Epidermal melanocyte (primary cell): ENCODE measurements around the gene WDR44.
"Not testable (repeated sequence)": the region's sequence is repeated elsewhere in the genome, so short reads cannot be mapped to it uniquely, and the experiment has no call there.

ENCODE experiments used
- DNase-seq: peaks from one replicate; pipeline ENCODE4 v3.0.0; 2011; ENCODE audit warnings: low spot score; ENCODE audit not compliant: insufficient read length

Gene WDR44

GRCh38 chrX:118482384-118482783 lies 136.5 kb downstream of the WDR44 start:
- DNase-seq: not testable (repeated sequence)

- DNase-seq: no peak
Observed at GRCh38 chrX:118484216-118484903, 138.5 kb downstream of the WDR44 start.

- not testable (repeated sequence) for DNase-seq
Observed at GRCh38 chrX:118486693-118487092, 140.8 kb downstream of the WDR44 start.

GRCh38 chrX:118493016-118493415 lies 147.1 kb downstream of the WDR44 start:
- DNase-seq: no peak

DNA sequence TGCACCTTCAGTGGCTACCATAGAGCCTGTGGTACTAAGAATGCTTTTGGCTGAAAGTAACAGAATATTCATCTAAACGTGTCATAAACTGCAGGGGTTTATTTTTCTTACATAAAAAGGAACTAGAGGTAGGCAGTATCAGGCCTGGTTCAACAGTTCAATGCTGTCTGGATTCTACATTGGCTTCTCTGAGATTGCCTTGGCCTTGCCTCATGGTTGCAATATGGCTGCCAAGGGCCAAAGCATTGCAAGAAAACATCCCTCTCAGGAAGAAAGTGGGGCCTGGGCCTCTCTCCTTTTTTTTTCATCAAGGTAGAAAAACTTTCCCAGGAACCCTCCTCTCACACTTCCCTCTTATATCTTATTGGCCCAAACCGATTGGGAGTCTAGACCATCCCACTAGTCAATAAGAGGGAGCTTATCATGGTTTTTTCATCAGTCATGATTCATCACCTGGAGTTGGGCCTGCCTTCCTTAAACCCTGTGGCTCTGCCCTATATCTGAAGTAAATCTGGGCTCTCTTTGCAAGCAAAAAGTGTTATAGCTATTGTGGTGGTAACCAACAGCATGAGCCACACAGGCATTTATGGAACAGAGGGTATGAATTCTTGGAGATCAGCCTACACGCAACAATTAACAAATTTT lies 147.9 kb downstream of the WDR44 start:
- DNase-seq: no peak

- DNase-seq: peak; percentile 18
Observed at GRCh38 chrX:118495061-118495921, 149.4 kb downstream of the WDR44 start, which contains the start of gene DOCK11. TSS of gene DOCK11 (plus strand) at chrX:118495815. CDS start at chrX:118495972, 157 bp downstream.

- no peak for DNase-seq
Observed at GRCh38 chrX:118495958-118496762, 150.3 kb downstream of the WDR44 start.

- DNase-seq: no peak
Observed at GRCh38 chrX:118496763-118497079, 150.8 kb downstream of the WDR44 start.

GRCh38 chrX:118497180-118497818 lies 151.4 kb downstream of the WDR44 start:
- DNase-seq: no peak

- no peak for DNase-seq
Observed at GRCh38 chrX:118498351-118498750, 152.4 kb downstream of the WDR44 start.

DNA sequence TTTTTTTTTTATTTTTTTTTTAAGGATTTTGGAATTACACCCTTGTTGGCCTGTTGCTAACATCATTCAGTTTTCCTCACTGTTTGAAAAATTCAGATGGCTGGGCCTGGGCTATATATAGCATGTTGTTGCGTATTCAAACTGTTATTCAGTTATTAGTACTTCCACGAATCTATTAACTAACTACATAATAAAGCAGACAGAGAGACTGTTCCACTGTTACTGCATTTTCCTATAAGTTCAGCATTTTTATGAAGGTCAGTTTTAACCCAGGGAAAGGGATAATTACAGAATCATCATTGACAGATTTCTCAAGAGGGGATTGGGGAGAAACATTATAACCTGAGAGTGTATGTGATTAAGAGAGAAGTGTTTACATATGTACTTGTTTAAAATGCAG lies 152.8 kb downstream of the WDR44 start:
- DNase-seq: no peak

DNA sequence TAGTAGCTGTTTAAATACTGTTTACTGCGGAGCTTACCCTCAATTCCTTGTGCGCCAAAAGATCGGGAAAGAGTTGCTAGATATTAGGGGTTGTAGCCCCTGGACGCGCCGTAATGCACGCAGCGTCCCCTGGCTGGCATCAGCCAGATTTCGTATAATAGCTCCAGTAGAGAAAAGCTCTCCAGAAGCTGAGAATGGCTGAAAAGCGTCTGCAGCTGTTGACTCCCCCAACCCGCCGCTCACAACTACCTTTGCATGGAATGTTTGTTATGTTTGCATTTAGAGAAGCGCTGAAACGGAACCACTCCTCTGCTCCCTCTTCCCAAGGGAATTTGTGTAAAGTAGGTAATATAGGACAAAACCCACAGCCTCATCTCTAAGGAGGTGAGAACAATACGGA lies 153.4 kb downstream of the WDR44 start:
- DNase-seq: no peak
